Ishikawa (cell line): Measurements from ENCODE around the gene CGREF1.

ENCODE experiments used
- CEBPB ChIP-seq: IDR thresholded peaks from 2 replicates; pipeline ENCODE4 v1.6.1; 2012
- CREB1 ChIP-seq: IDR thresholded peaks from 2 replicates; pipeline ENCODE4 v1.6.1; 2012; ENCODE audit warnings: low read depth
- EGR1 ChIP-seq: IDR thresholded peaks from 2 replicates; pipeline ENCODE4 v1.6.1; 2012
- EP300 ChIP-seq: IDR thresholded peaks from 2 replicates; pipeline ENCODE4 v1.6.1; 2012; ENCODE audit warnings: borderline replicate concordance
- FOXM1 ChIP-seq: IDR thresholded peaks from 2 replicates; pipeline ENCODE4 v1.6.1; 2012; ENCODE audit warnings: low read depth, borderline replicate concordance
- NFIC ChIP-seq: IDR thresholded peaks from 2 replicates; pipeline ENCODE4 v1.6.1; 2012
- RAD21 ChIP-seq: IDR thresholded peaks from 2 replicates; pipeline ENCODE4 v1.6.1; 2012; ENCODE audit warnings: low read depth
- TAF1 ChIP-seq: IDR thresholded peaks from 2 replicates; pipeline ENCODE4 v1.6.1; 2012; ENCODE audit warnings: low read depth, mild to moderate bottlenecking
- TCF12 ChIP-seq: IDR thresholded peaks from 2 replicates; pipeline ENCODE4 v1.6.1; 2012; ENCODE audit warnings: low read depth
- TEAD4 ChIP-seq: IDR thresholded peaks from 2 replicates; pipeline ENCODE4 v1.6.1; 2012
- YY1 ChIP-seq: IDR thresholded peaks from 2 replicates; pipeline ENCODE4 v1.6.1; 2012; ENCODE audit warnings: low read depth
- ZBTB7A ChIP-seq: IDR thresholded peaks from 2 replicates; pipeline ENCODE4 v1.6.1; 2012; ENCODE audit warnings: low read depth
- TF ChIP-seq, protein P1 (sequence below): IDR thresholded peaks from 2 replicates; pipeline ENCODE4 v1.6.1; 2012
- TF ChIP-seq, protein P2 (sequence below): IDR thresholded peaks from 2 replicates; pipeline ENCODE4 v1.6.1; 2012
- TF ChIP-seq, protein P3 (sequence below): IDR thresholded peaks from 2 replicates; pipeline ENCODE4 v1.6.1; 2012; ENCODE audit warnings: low read depth, mild to moderate bottlenecking

The CGREF1 gene

DNA sequence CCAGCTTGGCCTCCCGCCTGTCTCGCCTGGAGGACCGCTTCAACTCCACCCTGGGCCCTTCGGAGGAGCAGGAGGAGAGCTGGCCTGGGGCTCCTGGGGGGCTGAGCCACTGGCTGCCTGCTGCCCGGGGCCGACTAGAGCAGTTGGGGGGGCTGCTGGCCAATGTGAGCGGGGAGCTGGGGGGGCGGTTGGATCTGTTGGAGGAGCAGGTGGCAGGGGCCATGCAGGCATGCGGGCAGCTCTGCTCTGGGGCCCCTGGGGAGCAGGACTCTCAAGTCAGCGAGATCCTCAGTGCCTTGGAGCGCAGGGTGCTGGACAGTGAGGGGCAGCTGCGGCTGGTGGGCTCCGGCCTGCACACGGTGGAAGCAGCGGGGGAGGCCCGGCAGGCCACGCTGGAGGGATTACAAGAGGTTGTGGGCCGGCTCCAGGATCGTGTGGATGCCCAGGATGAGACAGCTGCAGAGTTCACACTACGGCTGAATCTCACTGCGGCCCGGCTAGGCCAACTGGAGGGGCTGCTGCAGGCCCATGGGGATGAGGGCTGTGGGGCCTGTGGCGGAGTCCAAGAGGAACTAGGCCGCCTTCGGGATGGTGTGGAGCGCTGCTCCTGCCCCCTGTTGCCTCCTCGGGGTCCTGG lies 36.0 kb downstream of the CGREF1 start:
- TF ChIP-seq FOXM1, result no peak
- no peak for TF ChIP-seq TCF12
- TF ChIP-seq CEBPB, result no peak
- no peak for TF ChIP-seq TAF1
- no peak for TF ChIP-seq CREB1
- no peak for TF ChIP-seq EGR1
- TF ChIP-seq EP300, result no peak
- no peak for TF ChIP-seq NFIC
- TF ChIP-seq, protein P1, sequence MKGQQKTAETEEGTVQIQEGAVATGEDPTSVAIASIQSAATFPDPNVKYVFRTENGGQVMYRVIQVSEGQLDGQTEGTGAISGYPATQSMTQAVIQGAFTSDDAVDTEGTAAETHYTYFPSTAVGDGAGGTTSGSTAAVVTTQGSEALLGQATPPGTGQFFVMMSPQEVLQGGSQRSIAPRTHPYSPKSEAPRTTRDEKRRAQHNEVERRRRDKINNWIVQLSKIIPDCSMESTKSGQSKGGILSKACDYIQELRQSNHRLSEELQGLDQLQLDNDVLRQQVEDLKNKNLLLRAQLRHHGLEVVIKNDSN, result no peak
- TF ChIP-seq YY1, result no peak
- no peak for TF ChIP-seq ZBTB7A
- TF ChIP-seq, protein P2, sequence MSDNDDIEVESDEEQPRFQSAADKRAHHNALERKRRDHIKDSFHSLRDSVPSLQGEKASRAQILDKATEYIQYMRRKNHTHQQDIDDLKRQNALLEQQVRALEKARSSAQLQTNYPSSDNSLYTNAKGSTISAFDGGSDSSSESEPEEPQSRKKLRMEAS, result no peak
- TF ChIP-seq RAD21, result no peak

DNA sequence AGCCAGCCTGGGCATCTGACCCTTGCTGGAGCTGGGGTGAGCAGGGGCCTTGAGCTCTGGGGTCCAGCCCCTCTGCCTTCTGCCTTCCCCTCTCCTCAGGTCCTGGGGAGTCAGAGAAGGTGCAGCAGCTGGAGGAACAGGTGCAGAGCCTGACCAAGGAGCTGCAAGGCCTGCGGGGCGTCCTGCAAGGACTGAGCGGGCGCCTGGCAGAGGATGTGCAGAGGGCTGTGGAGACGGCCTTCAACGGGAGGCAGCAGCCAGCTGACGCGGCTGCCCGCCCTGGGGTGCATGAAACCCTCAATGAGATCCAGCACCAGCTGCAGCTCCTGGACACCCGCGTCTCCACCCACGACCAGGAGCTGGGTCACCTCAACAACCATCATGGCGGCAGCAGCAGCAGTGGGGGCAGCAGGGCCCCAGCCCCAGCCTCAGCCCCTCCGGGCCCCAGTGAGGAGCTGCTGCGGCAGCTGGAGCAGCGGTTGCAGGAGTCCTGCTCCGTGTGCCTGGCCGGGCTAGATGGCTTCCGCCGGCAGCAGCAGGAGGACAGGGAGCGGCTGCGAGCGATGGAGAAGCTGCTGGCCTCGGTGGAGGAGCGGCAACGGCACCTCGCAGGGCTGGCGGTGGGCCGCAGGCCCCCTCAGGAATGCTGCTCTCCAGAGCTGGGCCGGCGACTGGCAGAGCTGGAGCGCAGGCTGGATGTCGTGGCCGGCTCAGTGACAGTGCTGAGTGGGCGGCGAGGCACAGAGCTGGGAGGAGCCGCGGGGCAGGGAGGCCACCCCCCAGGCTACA lies 36.8 kb downstream of the CGREF1 start:
- TF ChIP-seq, protein P2, result no peak
- TF ChIP-seq FOXM1 (no peak), TAF1 (no peak), TEAD4 (no peak), YY1 (no peak), EP300 (no peak), EGR1 (no peak), ZBTB7A (no peak), CEBPB (no peak), RAD21 (no peak)
- TF ChIP-seq, protein P1, result no peak
- TF ChIP-seq, protein P3, sequence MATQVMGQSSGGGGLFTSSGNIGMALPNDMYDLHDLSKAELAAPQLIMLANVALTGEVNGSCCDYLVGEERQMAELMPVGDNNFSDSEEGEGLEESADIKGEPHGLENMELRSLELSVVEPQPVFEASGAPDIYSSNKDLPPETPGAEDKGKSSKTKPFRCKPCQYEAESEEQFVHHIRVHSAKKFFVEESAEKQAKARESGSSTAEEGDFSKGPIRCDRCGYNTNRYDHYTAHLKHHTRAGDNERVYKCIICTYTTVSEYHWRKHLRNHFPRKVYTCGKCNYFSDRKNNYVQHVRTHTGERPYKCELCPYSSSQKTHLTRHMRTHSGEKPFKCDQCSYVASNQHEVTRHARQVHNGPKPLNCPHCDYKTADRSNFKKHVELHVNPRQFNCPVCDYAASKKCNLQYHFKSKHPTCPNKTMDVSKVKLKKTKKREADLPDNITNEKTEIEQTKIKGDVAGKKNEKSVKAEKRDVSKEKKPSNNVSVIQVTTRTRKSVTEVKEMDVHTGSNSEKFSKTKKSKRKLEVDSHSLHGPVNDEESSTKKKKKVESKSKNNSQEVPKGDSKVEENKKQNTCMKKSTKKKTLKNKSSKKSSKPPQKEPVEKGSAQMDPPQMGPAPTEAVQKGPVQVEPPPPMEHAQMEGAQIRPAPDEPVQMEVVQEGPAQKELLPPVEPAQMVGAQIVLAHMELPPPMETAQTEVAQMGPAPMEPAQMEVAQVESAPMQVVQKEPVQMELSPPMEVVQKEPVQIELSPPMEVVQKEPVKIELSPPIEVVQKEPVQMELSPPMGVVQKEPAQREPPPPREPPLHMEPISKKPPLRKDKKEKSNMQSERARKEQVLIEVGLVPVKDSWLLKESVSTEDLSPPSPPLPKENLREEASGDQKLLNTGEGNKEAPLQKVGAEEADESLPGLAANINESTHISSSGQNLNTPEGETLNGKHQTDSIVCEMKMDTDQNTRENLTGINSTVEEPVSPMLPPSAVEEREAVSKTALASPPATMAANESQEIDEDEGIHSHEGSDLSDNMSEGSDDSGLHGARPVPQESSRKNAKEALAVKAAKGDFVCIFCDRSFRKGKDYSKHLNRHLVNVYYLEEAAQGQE, result no peak

DNA sequence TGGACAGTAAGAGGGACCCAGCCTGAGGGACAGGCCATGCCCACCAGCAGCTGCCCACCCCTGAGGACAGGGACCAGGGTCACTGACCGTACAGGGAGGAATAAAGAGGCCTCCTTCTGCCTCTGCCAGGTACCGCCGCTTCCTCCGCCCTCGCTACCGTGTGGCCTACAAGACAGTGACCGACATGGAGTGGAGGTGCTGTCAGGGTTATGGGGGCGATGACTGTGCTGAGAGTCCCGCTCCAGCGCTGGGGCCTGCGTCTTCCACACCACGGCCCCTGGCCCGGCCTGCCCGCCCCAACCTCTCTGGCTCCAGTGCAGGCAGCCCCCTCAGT lies 38.4 kb downstream of the CGREF1 start:
- no peak for TF ChIP-seq ZBTB7A
- no peak for TF ChIP-seq TEAD4
- no peak for TF ChIP-seq CEBPB
- TF ChIP-seq YY1, result no peak
- TF ChIP-seq, protein P3, result no peak
- TF ChIP-seq, protein P1, result no peak
- no peak for TF ChIP-seq EP300
- TF ChIP-seq, protein P2, result no peak
- TF ChIP-seq NFIC, result no peak
- no peak for TF ChIP-seq TAF1
- no peak for TF ChIP-seq RAD21
- TF ChIP-seq TCF12, result no peak

DNA sequence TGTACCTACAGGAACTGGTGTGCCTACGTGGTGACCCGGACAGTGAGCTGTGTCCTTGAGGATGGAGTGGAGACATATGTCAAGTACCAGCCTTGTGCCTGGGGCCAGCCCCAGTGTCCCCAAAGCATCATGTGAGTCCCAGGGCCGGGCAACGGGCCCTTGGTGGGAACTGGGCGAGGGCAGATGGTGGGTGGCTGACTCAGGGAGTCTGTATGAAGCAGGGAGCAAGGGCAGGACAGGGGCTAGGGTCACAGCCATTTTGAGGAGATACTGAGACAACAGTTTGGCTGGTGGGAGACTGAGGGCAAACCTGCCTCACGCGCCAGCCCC lies 38.8 kb downstream of the CGREF1 start:
- TF ChIP-seq CREB1 (no peak), TEAD4 (no peak), TCF12 (no peak)
- TF ChIP-seq, protein P3, result no peak
